Fibroblast of pulmonary artery (primary cell): Measurements from ENCODE around the gene WNT11.

Experiments used
- DNase-seq: peaks from one replicate; pipeline ENCODE4 v3.0.0-alpha.2; 2010; ENCODE audit warnings: low read depth
- H3K4me3 ChIP-seq: replicated peaks from 2 replicates; pipeline ENCODE4 v1.5.1; 2011; ENCODE audit warnings: low read depth, mild to moderate bottlenecking, control low read depth, low read length, moderate library complexity
- CTCF ChIP-seq: IDR thresholded peaks from 2 replicates; pipeline ENCODE4 v1.5.1; 2011; ENCODE audit warnings: mild to moderate bottlenecking, control low read depth, low read length, inconsistent platforms; ENCODE audit errors: missing control alignments

WNT11 gene

GRCh38 chr11:76234021-76234415, 27.7 kb upstream of the WNT11 start:
- H3K4me3 ChIP-seq, result peak overlapping the region; percentile 81
- TF ChIP-seq CTCF, result no peak
- DNase-seq, result peak; percentile 7

- no peak for DNase-seq
- no peak for TF ChIP-seq CTCF
- no peak overlapping the region for H3K4me3 ChIP-seq
These were observed 27.1 kb upstream of the WNT11 start for GRCh38 chr11:76233196-76233921.

DNA sequence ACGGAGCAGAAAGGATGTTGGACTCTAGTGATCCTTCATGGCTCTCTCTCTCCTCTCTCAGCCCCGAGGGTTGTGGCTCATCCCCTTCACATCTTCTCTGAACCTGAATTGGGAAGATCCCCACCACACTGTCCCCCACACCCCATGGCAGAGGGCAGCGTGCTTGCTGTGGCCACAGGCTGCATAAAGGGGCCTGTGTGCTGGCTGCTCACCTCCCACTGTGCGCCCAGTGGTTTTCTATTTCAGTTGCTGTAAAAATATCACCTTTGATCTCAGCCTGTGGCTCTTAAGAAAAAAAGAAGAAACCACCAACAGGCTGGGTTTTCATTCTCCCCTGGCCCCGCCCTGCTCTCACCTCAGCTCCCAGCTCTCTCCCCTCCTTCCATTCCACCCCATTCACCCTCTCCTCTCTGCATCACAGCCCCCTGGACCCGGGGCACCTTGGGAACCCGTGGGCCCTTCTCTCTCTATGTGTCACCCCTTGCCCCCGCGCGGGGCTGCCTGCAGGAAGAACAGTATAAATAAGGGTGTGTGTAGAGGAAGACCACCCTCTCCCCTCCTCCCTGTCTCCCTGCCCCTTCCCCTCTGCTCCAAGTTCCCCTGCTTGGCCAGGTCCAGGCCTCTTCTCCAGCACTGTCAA, 25.8 kb upstream of the WNT11 start:
- no peak for DNase-seq
- TF ChIP-seq CTCF, result no peak

DNA sequence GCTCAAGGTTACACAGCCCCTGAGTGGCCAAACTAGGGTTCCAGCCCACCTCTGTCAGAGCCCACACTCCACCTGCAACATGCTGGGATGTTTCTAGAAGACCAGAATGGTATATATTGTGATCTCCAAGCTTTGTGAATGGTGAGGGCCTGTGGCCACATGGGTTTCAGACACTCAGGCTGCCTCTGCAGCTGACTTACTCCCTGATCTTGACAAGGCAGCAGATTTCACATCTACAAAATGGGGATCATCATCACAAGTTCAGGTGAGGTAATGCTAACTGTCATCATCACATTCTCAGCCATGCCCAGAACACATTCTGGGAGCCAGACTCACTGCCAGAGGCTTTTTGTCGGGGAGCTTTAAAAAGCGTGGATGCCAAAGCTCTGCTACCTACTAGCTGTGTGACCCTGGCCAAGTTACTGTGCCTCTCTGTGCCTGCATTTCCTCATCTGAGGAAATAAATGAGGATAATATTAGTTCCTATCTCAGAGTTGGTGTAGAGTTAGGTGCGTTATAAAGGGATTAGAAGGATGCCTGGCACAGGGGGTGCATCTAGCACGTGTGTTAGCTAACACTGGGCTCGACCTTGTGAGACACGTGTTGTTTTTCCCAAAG, 24.9 kb upstream of the WNT11 start:
- TF ChIP-seq CTCF, result no peak
- H3K4me3 ChIP-seq, result no peak overlapping the region
- DNase-seq, result no peak

More for the DNA sequence above, 25.8 kb upstream of the WNT11 start:
- no peak overlapping the region for H3K4me3 ChIP-seq

DNA sequence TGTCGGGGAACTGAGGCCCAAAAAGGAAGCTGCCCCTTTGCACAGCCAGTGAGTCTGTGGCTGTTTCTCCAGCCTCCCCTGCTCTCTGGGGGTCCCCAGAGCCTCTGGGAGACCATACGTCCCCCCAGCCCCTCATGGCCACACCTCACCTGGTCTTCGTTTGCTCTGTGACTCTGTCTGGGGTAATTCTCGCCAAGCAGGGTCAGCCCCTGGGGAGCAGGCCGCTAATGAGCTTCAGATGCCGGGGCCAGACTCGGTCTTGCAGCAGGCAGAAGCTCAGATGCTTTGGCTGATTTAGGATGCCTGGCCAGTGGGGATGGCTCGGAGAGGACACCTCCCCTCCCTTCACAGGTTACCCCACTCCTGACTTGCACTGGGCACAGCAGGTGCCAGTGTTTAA, 24.1 kb upstream of the WNT11 start:
- DNase-seq, result no peak
- no peak for TF ChIP-seq CTCF
- no peak overlapping the region for H3K4me3 ChIP-seq

DNA sequence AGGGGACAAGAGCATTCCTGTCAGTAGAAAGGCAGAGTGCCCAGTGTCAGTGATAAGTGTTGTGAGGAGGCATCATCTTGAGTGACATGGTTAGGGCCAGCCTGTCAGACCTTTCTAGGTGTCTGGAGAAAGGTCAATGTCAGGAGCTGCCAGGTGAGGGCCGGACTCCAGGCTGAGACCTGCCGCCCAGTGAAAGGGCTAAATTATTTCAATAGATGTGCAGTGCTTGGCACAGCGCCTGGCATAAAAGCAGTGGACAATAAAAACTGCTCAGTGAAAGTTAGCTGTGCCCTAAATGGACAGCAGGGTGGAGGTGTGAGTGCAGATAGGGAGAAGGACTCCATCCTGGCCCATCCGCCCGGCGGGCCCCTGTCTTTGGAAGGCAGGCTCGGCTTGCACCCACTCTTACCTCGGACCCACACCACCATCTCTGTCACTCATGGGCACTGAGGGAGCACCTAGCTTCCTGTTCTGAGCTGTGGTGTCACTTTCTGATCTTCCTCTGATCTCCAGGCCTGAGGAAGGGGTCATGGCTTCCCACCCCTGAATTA, 23.5 kb upstream of the WNT11 start:
- H3K4me3 ChIP-seq, result no peak overlapping the region
- no peak for TF ChIP-seq CTCF
- DNase-seq, result no peak
